ENCODE data around the gene KMT2E.

Gene KMT2E

DNA sequence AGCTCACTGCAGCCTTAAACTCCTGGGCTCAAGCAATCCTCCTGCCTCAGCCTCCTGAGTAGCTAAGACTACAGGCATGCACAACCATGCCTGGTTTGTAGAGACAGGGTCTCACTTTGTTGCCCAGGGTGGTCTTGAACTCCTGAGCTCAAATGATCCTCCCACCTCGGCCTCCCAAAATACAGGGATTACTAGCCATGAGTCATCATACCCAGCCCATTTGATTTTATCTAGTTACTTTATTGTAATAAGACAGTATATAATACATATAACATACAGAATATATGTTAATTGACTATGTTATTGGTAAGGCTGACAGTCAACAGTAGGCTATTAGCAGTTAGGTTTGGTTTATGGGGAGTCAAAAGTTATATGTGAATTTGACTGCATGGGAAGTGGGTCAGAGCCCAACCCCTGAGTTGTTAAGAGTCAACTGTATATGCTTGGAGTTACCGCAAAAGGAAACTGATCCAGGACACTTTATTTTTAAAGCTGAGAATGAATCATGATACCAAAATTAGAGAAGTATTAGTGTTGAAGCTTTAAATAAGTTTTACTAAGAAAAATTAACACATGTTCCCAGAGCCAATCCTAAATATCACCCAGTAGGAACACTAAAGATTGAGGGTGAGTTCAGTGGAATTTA lies 20.7 kb upstream of the KMT2E start:
- Histone ChIP-seq H3K27ac (ENCODE audit: low read length, poor library complexity, severe bottlenecking) (no peak overlapping the region), H2BK5ac (ENCODE audit: low read depth, low read length, poor library complexity, severe bottlenecking) (no peak overlapping the region), H3K27me3 (ENCODE audit: control insufficient read depth in 1 of 2, insufficient read depth in 1 of 2, low read length in 2 of 2) (no peaks in the 10 kb centered on the region), H3K4me3 (ENCODE audit: insufficient read depth in 1 of 2, low read depth in 1 of 2, low read length in 2 of 2) (no peak overlapping the region), H3K9me3 (ENCODE audit: control insufficient read depth, low read length) (no peaks in the 10 kb centered on the region), H3K4ac (ENCODE audit: low read depth in 1 of 2, low read length in 2 of 2) (no peak overlapping the region), H3K79me1 (replicated peaks; ENCODE audit: low read length, poor library complexity, severe bottlenecking) (no peaks in the 10 kb centered on the region), H2BK12ac (ENCODE audit: low read length in 2 of 2) (no peak overlapping the region), H3K14ac (ENCODE audit: low read length in 2 of 2) (peak overlapping the region in 1 of 2 experiments; percentile 57), H2AK5ac (ENCODE audit: low read length, severe bottlenecking) (no peak overlapping the region), H3K4me1 (ENCODE audit: control insufficient read depth, insufficient read depth, low read depth, low read length) (peaks cover 11% of the 10 kb centered on the region), H4K8ac (ENCODE audit: low read length) (no peak overlapping the region), H3K18ac (ENCODE audit: low read depth in 1 of 2, low read length in 2 of 2) (no peak overlapping the region), H3K36me3 (ENCODE audit: control insufficient read depth in 1 of 2, insufficient read depth in 2 of 2, low read depth in 1 of 2, low read length in 2 of 2) (peaks cover 8 to 40% of the 10 kb centered on the region in 2 experiments), H3K9ac (ENCODE audit: low read length) (no peak overlapping the region), H2BK120ac (ENCODE audit: low read depth, low read length) (no peak overlapping the region), H3K23ac (ENCODE audit: low read length in 2 of 2) (no peak overlapping the region), H4K91ac (ENCODE audit: low read length) (no peak overlapping the region), H3K4me2 (ENCODE audit: low read length, poor library complexity, severe bottlenecking) (no peak overlapping the region), H2BK15ac (ENCODE audit: low read depth, poor library complexity, severe bottlenecking) (no peak overlapping the region), H2AFZ (ENCODE audit: low read depth, low read length) (no peak overlapping the region)
- no CpG with 5 or more reads among the region's 2 CpGs for WGBS
- no peak for DNase-seq

DNA sequence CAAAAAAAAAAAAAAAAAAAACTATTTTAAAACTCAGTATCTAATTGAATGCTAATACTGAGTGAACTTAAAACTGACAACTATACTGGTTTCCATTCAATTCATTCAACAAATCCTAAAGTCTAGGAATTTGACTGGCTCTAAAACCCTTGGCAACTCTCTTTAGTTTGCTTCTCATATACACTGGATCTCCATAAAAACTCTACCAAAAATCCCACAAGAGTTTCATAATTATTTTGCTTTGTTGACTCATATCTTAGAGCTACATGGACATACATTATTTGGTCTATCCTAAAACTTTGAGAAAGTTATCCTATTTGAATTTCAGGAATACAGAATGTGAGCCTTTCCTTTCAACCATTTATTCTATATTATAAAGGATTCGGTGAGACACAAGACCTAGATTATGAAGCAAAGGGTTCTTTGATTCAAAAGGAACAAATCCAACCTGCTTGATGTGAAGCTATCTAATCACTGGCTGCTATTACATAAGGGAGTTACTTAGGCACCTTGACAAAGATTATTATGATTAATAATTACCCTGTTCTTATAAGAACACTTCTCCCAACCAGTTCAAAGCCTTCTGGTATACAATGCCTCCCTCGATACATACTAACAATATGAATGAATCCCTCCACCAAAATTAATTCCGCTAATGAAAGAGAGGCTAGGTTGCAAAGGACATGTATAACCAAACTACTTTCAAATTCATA lies 15.8 kb upstream of the KMT2E start:
- Histone ChIP-seq H3K4me2 (ENCODE audit: low read length, poor library complexity, severe bottlenecking) (no peak overlapping the region), H3K36me3 (ENCODE audit: control insufficient read depth in 1 of 2, insufficient read depth in 2 of 2, low read depth in 1 of 2, low read length in 2 of 2) (peaks cover 6 to 68% of the 10 kb centered on the region in 2 experiments), H3K4me3 (ENCODE audit: insufficient read depth in 1 of 2, low read depth in 1 of 2, low read length in 2 of 2) (no peak overlapping the region), H2AK5ac (ENCODE audit: low read length, severe bottlenecking) (no peak overlapping the region), H2BK15ac (ENCODE audit: low read depth, poor library complexity, severe bottlenecking) (no peak overlapping the region), H3K9me3 (ENCODE audit: control insufficient read depth, low read length) (no peaks in the 10 kb centered on the region), H3K18ac (ENCODE audit: low read depth in 1 of 2, low read length in 2 of 2) (no peak overlapping the region), H2BK120ac (ENCODE audit: low read depth, low read length) (no peak overlapping the region), H3K27me3 (ENCODE audit: control insufficient read depth in 1 of 2, insufficient read depth in 1 of 2, low read length in 2 of 2) (no peaks in the 10 kb centered on the region), H3K4ac (ENCODE audit: low read depth in 1 of 2, low read length in 2 of 2) (no peak overlapping the region), H3K4me1 (ENCODE audit: control insufficient read depth, insufficient read depth, low read depth, low read length) (peaks cover 10% of the 10 kb centered on the region), H2BK5ac (ENCODE audit: low read depth, low read length, poor library complexity, severe bottlenecking) (no peak overlapping the region), H3K9ac (ENCODE audit: low read length) (no peak overlapping the region), H3K23ac (ENCODE audit: low read length in 2 of 2) (no peak overlapping the region), H3K79me1 (replicated peaks; ENCODE audit: low read length, poor library complexity, severe bottlenecking) (no peaks in the 10 kb centered on the region), H2BK12ac (ENCODE audit: low read length in 2 of 2) (no peak overlapping the region), H3K27ac (ENCODE audit: low read length, poor library complexity, severe bottlenecking) (no peak overlapping the region), H2AFZ (ENCODE audit: low read depth, low read length) (no peak overlapping the region), H4K8ac (ENCODE audit: low read length) (no peak overlapping the region), H3K14ac (ENCODE audit: low read length in 2 of 2) (no peak overlapping the region), H4K91ac (ENCODE audit: low read length) (no peak overlapping the region)
- DNase-seq: no peak
- WGBS: 97% methylated on average over 2 of the region's 3 CpGs

DNA sequence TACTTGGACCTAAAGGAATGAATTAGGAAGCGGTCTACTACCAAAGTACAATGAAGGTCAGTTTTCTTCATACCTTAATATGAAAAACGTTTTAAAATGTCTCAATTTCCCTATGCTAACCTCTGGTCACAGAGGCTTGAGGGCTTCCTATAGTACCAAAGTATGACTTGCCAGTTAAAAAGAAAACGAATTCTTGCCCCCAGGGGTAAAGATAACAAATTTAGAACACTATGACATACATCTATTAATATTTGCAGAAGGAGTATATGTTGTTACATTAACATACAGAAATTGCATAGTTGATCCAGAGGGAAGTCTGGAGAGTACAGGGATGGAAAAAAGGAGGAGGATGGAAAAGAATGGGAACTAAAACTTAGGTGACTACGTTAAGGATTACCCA lies 13.8 kb upstream of the KMT2E start:
- no peak overlapping the region for H4K91ac ChIP-seq (ENCODE audit: low read length)
- no peaks in the 10 kb centered on the region for H3K9me3 ChIP-seq (ENCODE audit: control insufficient read depth, low read length)
- no peak for DNase-seq
- no peak overlapping the region for H2AK5ac ChIP-seq (ENCODE audit: low read length, severe bottlenecking)
- peaks cover 9% of the 10 kb centered on the region for H3K4me1 ChIP-seq (ENCODE audit: control insufficient read depth, insufficient read depth, low read depth, low read length)
- no peak overlapping the region for H2AFZ ChIP-seq (ENCODE audit: low read depth, low read length)
- no peak overlapping the region for H3K4me3 ChIP-seq (ENCODE audit: insufficient read depth in 1 of 2, low read depth in 1 of 2, low read length in 2 of 2)
- no peak overlapping the region for H3K14ac ChIP-seq (ENCODE audit: low read length in 2 of 2)
- no peak overlapping the region for H2BK12ac ChIP-seq (ENCODE audit: low read length in 2 of 2)
- H2BK5ac ChIP-seq (ENCODE audit: low read depth, low read length, poor library complexity, severe bottlenecking): no peak overlapping the region
- H4K8ac ChIP-seq (ENCODE audit: low read length): no peak overlapping the region
- H3K27ac ChIP-seq (ENCODE audit: low read length, poor library complexity, severe bottlenecking): no peak overlapping the region
- H3K36me3 ChIP-seq (ENCODE audit: control insufficient read depth in 1 of 2, insufficient read depth in 2 of 2, low read depth in 1 of 2, low read length in 2 of 2): peaks cover 6 to 59% of the 10 kb centered on the region in 2 experiments
- no peaks in the 10 kb centered on the region for H3K27me3 ChIP-seq (ENCODE audit: control insufficient read depth in 1 of 2, insufficient read depth in 1 of 2, low read length in 2 of 2)
- H3K18ac ChIP-seq (ENCODE audit: low read depth in 1 of 2, low read length in 2 of 2): no peak overlapping the region
- no peak overlapping the region for H3K4ac ChIP-seq (ENCODE audit: low read depth in 1 of 2, low read length in 2 of 2)
- no peaks in the 10 kb centered on the region for H3K79me1 ChIP-seq (replicated peaks; ENCODE audit: low read length, poor library complexity, severe bottlenecking)
- H3K4me2 ChIP-seq (ENCODE audit: low read length, poor library complexity, severe bottlenecking): no peak overlapping the region
- no peak overlapping the region for H2BK15ac ChIP-seq (ENCODE audit: low read depth, poor library complexity, severe bottlenecking)
- H3K23ac ChIP-seq (ENCODE audit: low read length in 2 of 2): no peak overlapping the region
- 78% methylated on average over 2 of the region's 4 CpGs for WGBS
- no peak overlapping the region for H2BK120ac ChIP-seq (ENCODE audit: low read depth, low read length)
- peak overlapping the region; percentile 5 for H3K9ac ChIP-seq (ENCODE audit: low read length)

DNA sequence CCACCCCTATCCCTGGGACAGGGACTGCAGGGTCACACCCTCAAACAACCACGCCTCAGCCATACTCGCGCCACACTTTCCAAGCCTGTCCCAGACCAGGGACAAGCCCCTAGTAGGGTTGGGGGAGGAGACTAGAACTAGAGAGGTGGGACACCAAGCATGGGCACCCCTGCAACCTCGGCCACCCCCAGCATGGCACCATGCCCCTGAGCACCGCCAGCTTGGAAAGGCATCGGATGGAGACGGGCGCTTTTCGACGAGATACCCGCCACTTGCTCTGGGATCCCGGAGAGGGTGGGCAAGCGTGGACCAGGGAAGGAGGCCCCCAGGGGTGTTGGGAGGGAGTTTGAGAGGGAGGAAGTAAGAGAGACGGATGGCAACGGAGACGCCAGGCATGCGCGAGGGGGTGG lies 13.1 kb upstream of the KMT2E start:
- Histone ChIP-seq H2BK15ac (ENCODE audit: low read depth, poor library complexity, severe bottlenecking) (no peak overlapping the region), H3K36me3 (ENCODE audit: control insufficient read depth in 1 of 2, insufficient read depth in 2 of 2, low read depth in 1 of 2, low read length in 2 of 2) (peaks cover 6 to 53% of the 10 kb centered on the region in 2 experiments), H3K4ac (ENCODE audit: low read depth in 1 of 2, low read length in 2 of 2) (no peak overlapping the region), H3K9ac (ENCODE audit: low read length) (no peak overlapping the region), H2AFZ (ENCODE audit: low read depth, low read length) (no peak overlapping the region), H3K4me1 (ENCODE audit: control insufficient read depth, insufficient read depth, low read depth, low read length) (peaks cover 8% of the 10 kb centered on the region), H3K27ac (ENCODE audit: low read length, poor library complexity, severe bottlenecking) (no peak overlapping the region), H3K14ac (ENCODE audit: low read length in 2 of 2) (no peak overlapping the region), H3K9me3 (ENCODE audit: control insufficient read depth, low read length) (no peaks in the 10 kb centered on the region), H2BK12ac (ENCODE audit: low read length in 2 of 2) (no peak overlapping the region), H4K91ac (ENCODE audit: low read length) (no peak overlapping the region), H4K8ac (ENCODE audit: low read length) (peak overlapping the region; percentile 87), H3K23ac (ENCODE audit: low read length in 2 of 2) (no peak overlapping the region), H3K18ac (ENCODE audit: low read depth in 1 of 2, low read length in 2 of 2) (no peak overlapping the region), H2BK120ac (ENCODE audit: low read depth, low read length) (no peak overlapping the region), H2AK5ac (ENCODE audit: low read length, severe bottlenecking) (no peak overlapping the region), H2BK5ac (ENCODE audit: low read depth, low read length, poor library complexity, severe bottlenecking) (no peak overlapping the region), H3K79me1 (replicated peaks; ENCODE audit: low read length, poor library complexity, severe bottlenecking) (no peaks in the 10 kb centered on the region), H3K4me3 (ENCODE audit: insufficient read depth in 1 of 2, low read depth in 1 of 2, low read length in 2 of 2) (no peak overlapping the region), H3K4me2 (ENCODE audit: low read length, poor library complexity, severe bottlenecking) (no peak overlapping the region), H3K27me3 (ENCODE audit: control insufficient read depth in 1 of 2, insufficient read depth in 1 of 2, low read length in 2 of 2) (no peaks in the 10 kb centered on the region)
- no peak for DNase-seq
- WGBS: 95% methylated on average over 14 of the region's 18 CpGs

Data from mesenchymal stem cell (in vitro differentiated cells and primary cell).